GM21367 (cell line): ENCODE measurements around the gene RALY.
"Not testable (repeated sequence)": the region's sequence is repeated elsewhere in the genome, so short reads cannot be mapped to it uniquely, and the experiment has no call there.

ENCODE experiments used
- ATAC-seq: cut with Tn5 transposase; IDR thresholded peaks from one replicate; pipeline ENCODE4 v1.9.1; 2021; ENCODE audit not compliant: unreplicated experiment

RALY gene

GRCh38 chr20:34015401-34016335 lies 22.0 kb downstream of the RALY start:
- ATAC-seq, result no peak

- no peak for ATAC-seq
These were observed 23.0 kb downstream of the RALY start for GRCh38 chr20:34016736-34017135.

GRCh38 chr20:34017610-34018009 lies 23.9 kb downstream of the RALY start:
- ATAC-seq, result no peak

- ATAC-seq, result no peak
These were observed 24.5 kb downstream of the RALY start for GRCh38 chr20:34018166-34018565.

GRCh38 chr20:34022151-34022838 lies 28.6 kb downstream of the RALY start:
- ATAC-seq, result no peak

GRCh38 chr20:34022839-34023234 lies 29.1 kb downstream of the RALY start:
- no peak for ATAC-seq

- ATAC-seq, result no peak
These were observed 30.4 kb downstream of the RALY start for GRCh38 chr20:34023937-34024722.

GRCh38 chr20:34024723-34025351 lies 31.1 kb downstream of the RALY start:
- no peak for ATAC-seq

- not testable (repeated sequence) for ATAC-seq
These were observed 34.3 kb downstream of the RALY start for GRCh38 chr20:34028013-34028412.

GRCh38 chr20:34029415-34029814 lies 35.7 kb downstream of the RALY start:
- no peak for ATAC-seq

- ATAC-seq, result no peak
These were observed 36.7 kb downstream of the RALY start for GRCh38 chr20:34030456-34030855.

- ATAC-seq, result no peak
These were observed 40.2 kb downstream of the RALY start for GRCh38 chr20:34033903-34034302.

- no peak for ATAC-seq
These were observed 43.4 kb downstream of the RALY start for GRCh38 chr20:34037121-34037520.

- no peak for ATAC-seq
These were observed 44.1 kb downstream of the RALY start for GRCh38 chr20:34037767-34038166.

- ATAC-seq, result no peak
These were observed 46.7 kb downstream of the RALY start for GRCh38 chr20:34040300-34040995.

- no peak for ATAC-seq
These were observed 47.5 kb downstream of the RALY start for GRCh38 chr20:34041226-34041625.

- no peak for ATAC-seq
These were observed 48.6 kb downstream of the RALY start for GRCh38 chr20:34042262-34042661.

- no peak for ATAC-seq
These were observed 49.3 kb downstream of the RALY start for GRCh38 chr20:34043025-34043424.

- no peak for ATAC-seq
These were observed 51.6 kb downstream of the RALY start for GRCh38 chr20:34045294-34045693.
